HEK293 (cell line): ENCODE data around the gene C19orf12.
A peak's percentile ranks its signal among the peaks of the same experiment; 100 is the strongest.

ENCODE experiments used
- FEZF1 ChIP-seq: fragments of 450-650 bp; formaldehyde crosslinking; IDR thresholded peaks from 2 replicates; pipeline ENCODE4 v1.5.1; 2016; ENCODE audit warnings: missing biosample characterization, missing genetic modification characterization
- IKZF3 ChIP-seq: fragments of 450-650 bp; IDR thresholded peaks from 2 replicates; pipeline ENCODE4 v1.5.0; 2018; ENCODE audit warnings: missing biosample characterization, mild to moderate bottlenecking, missing genetic modification characterization, moderate library complexity
- ZBTB20 ChIP-seq: fragments of 450-650 bp; formaldehyde crosslinking; IDR thresholded peaks from 2 replicates; pipeline ENCODE4 v1.5.1; 2016; ENCODE audit warnings: missing biosample characterization, missing genetic modification characterization
- ZBTB21 ChIP-seq: fragments of 450-650 bp; formaldehyde crosslinking; IDR thresholded peaks from 2 replicates; pipeline ENCODE4 v1.5.1; 2017; ENCODE audit warnings: missing biosample characterization, missing genetic modification characterization
- ZBTB48 ChIP-seq: fragments of 450-650 bp; formaldehyde crosslinking; IDR thresholded peaks from 2 replicates; pipeline ENCODE4 v1.5.1; 2016; ENCODE audit warnings: missing biosample characterization, missing genetic modification characterization
- ZBTB8A ChIP-seq: fragments of 450-650 bp; formaldehyde crosslinking; IDR thresholded peaks from 2 replicates; pipeline ENCODE4 v1.5.1; 2016; ENCODE audit warnings: missing biosample characterization, missing genetic modification characterization
- ZNF121 ChIP-seq: fragments of 450-650 bp; formaldehyde crosslinking; IDR thresholded peaks from 2 replicates; pipeline ENCODE4 v1.5.1; 2016; ENCODE audit warnings: missing biosample characterization, missing genetic modification characterization
- ZNF23 ChIP-seq: fragments of 450-650 bp; formaldehyde crosslinking; IDR thresholded peaks from 2 replicates; pipeline ENCODE4 v1.5.1; 2016; ENCODE audit warnings: missing biosample characterization, missing genetic modification characterization, borderline replicate concordance
- ZNF239 ChIP-seq: fragments of 450-650 bp; formaldehyde crosslinking; IDR thresholded peaks from 2 replicates; pipeline ENCODE4 v1.5.1; 2016; ENCODE audit warnings: missing biosample characterization, missing genetic modification characterization
- ZNF248 ChIP-seq: fragments of 450-650 bp; formaldehyde crosslinking; IDR thresholded peaks from 2 replicates; pipeline ENCODE4 v1.5.1; 2017; ENCODE audit warnings: missing biosample characterization, missing genetic modification characterization
- ZNF394 ChIP-seq: fragments of 450-650 bp; formaldehyde crosslinking; IDR thresholded peaks from 2 replicates; pipeline ENCODE4 v1.5.1; 2016; ENCODE audit warnings: missing biosample characterization, missing genetic modification characterization, mild to moderate bottlenecking, moderate library complexity, borderline replicate concordance
- ZNF585B ChIP-seq: fragments of 450-650 bp; formaldehyde crosslinking; IDR thresholded peaks from 2 replicates; pipeline ENCODE4 v1.5.1; 2016; ENCODE audit warnings: missing biosample characterization, missing genetic modification characterization
- ZNF629 ChIP-seq: fragments of 450-650 bp; formaldehyde crosslinking; IDR thresholded peaks from 2 replicates; pipeline ENCODE4 v1.5.1; 2017; ENCODE audit warnings: missing biosample characterization, missing genetic modification characterization
- ZNF670 ChIP-seq: fragments of 450-650 bp; formaldehyde crosslinking; IDR thresholded peaks from 2 replicates; pipeline ENCODE4 v1.5.1; 2016; ENCODE audit warnings: missing biosample characterization, missing genetic modification characterization, low read depth
- ZSCAN16 ChIP-seq: fragments of 450-650 bp; formaldehyde crosslinking; IDR thresholded peaks from 2 replicates; pipeline ENCODE4 v1.5.1; 2016; ENCODE audit warnings: missing biosample characterization, missing genetic modification characterization
- TF ChIP-seq, protein P1 (sequence below): fragments of 450-650 bp; formaldehyde crosslinking; IDR thresholded peaks from 2 replicates; pipeline ENCODE4 v1.5.1; 2016; ENCODE audit warnings: missing biosample characterization, missing genetic modification characterization
- TF ChIP-seq, protein P2 (sequence below): fragments of 450-650 bp; IDR thresholded peaks from 2 replicates; pipeline ENCODE4 v1.5.1; 2018; ENCODE audit warnings: missing biosample characterization, mild to moderate bottlenecking, missing genetic modification characterization
- TF ChIP-seq, protein P3 (sequence below): fragments of 450-650 bp; formaldehyde crosslinking; IDR thresholded peaks from 2 replicates; pipeline ENCODE4 v1.5.1; 2016; ENCODE audit warnings: missing biosample characterization, missing genetic modification characterization
- TF ChIP-seq, protein P4 (sequence below): fragments of 450-650 bp; formaldehyde crosslinking; IDR thresholded peaks from 2 replicates; pipeline ENCODE4 v1.5.1; 2017; ENCODE audit warnings: missing biosample characterization, missing genetic modification characterization
- TF ChIP-seq, protein P5 (sequence below): fragments of 450-650 bp; formaldehyde crosslinking; optimal IDR thresholded peaks from 2 replicates; pipeline ENCODE3; 2016; ENCODE audit warnings: missing biosample characterization, mild to moderate bottlenecking, missing genetic modification characterization

C19orf12 gene

DNA sequence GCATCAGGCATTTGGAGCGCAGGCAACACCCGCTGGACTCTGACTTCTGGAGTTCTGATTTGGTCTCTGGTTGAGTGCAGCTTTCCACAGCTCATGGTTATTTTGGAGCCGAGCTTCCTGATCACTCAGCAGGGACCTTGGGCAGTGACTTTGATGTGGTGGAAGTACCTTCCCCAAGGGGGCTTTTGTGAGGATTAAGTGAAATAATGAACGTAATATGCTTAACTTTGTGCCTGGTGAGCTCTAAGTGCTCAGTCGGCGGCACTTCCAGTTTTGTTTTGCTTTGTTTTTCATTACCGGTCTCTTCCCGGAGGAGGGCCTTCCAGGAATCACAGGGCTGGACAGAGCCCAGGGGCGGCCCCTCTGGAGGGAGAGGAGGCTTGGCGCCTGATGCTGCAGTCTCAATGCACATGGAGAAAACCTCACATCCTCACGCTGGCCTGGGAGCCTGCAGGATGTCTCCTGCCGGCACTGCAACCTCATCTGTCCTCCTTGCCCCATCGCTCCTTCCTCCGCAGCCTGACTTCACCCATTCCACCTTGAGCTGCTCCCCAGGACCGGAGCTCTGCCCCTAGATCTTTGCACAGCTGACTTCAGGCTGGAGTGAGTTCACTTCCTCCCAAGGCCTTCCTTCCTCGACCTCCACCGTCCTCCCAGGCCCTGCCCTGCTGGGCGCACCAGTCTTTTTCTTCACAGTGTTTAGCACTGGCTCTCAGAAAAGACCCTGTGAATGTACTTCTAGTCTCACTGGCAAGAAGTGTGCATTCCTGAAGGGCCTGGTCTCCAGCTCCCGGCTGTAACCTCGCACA, 48.3 kb downstream of the C19orf12 start (continued):
- TF ChIP-seq, protein P1, sequence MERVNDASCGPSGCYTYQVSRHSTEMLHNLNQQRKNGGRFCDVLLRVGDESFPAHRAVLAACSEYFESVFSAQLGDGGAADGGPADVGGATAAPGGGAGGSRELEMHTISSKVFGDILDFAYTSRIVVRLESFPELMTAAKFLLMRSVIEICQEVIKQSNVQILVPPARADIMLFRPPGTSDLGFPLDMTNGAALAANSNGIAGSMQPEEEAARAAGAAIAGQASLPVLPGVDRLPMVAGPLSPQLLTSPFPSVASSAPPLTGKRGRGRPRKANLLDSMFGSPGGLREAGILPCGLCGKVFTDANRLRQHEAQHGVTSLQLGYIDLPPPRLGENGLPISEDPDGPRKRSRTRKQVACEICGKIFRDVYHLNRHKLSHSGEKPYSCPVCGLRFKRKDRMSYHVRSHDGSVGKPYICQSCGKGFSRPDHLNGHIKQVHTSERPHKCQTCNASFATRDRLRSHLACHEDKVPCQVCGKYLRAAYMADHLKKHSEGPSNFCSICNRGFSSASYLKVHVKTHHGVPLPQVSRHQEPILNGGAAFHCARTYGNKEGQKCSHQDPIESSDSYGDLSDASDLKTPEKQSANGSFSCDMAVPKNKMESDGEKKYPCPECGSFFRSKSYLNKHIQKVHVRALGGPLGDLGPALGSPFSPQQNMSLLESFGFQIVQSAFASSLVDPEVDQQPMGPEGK (tag by site-specific recombination): no peak
- TF ChIP-seq, protein P2, sequence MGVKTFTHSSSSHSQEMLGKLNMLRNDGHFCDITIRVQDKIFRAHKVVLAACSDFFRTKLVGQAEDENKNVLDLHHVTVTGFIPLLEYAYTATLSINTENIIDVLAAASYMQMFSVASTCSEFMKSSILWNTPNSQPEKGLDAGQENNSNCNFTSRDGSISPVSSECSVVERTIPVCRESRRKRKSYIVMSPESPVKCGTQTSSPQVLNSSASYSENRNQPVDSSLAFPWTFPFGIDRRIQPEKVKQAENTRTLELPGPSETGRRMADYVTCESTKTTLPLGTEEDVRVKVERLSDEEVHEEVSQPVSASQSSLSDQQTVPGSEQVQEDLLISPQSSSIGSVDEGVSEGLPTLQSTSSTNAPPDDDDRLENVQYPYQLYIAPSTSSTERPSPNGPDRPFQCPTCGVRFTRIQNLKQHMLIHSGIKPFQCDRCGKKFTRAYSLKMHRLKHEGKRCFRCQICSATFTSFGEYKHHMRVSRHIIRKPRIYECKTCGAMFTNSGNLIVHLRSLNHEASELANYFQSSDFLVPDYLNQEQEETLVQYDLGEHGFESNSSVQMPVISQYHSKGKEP (tag by site-specific recombination): 0 out of 2 replicates have a peak, but pooled peaks have one; percentile 30
- peak; percentile 61; the same call in 1 of the 2 replicates for TF ChIP-seq ZBTB20 (tag by site-specific recombination)
- peak; percentile 21; the same call in 1 of the 2 replicates for TF ChIP-seq ZBTB21
- peak; percentile 43; the same call in 1 of the 2 replicates for TF ChIP-seq ZNF394 (tag by site-specific recombination)
- no peak for TF ChIP-seq ZNF670
- TF ChIP-seq ZNF585B (tag by site-specific recombination): no peak
- no peak for TF ChIP-seq ZNF239 (tag by site-specific recombination)
- TF ChIP-seq ZBTB48 (tag by site-specific recombination): no peak
- TF ChIP-seq, protein P3, sequence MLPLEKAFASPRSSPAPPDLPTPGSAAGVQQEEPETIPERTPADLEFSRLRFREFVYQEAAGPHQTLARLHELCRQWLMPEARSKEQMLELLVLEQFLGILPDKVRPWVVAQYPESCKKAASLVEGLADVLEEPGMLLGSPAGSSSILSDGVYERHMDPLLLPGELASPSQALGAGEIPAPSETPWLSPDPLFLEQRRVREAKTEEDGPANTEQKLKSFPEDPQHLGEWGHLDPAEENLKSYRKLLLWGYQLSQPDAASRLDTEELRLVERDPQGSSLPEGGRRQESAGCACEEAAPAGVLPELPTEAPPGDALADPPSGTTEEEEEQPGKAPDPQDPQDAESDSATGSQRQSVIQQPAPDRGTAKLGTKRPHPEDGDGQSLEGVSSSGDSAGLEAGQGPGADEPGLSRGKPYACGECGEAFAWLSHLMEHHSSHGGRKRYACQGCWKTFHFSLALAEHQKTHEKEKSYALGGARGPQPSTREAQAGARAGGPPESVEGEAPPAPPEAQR (tag by site-specific recombination): no peak
- peak; percentile 56; the same call in 1 of the 2 replicates for TF ChIP-seq ZNF629 (tag by site-specific recombination)
- no peak for TF ChIP-seq ZNF121 (tag by site-specific recombination)
- peak; percentile 86 for TF ChIP-seq ZBTB8A (tag by site-specific recombination)
- TF ChIP-seq FEZF1 (tag by site-specific recombination): peak; percentile 94
- no peak for TF ChIP-seq ZSCAN16 (tag by site-specific recombination)
- TF ChIP-seq, protein P4, sequence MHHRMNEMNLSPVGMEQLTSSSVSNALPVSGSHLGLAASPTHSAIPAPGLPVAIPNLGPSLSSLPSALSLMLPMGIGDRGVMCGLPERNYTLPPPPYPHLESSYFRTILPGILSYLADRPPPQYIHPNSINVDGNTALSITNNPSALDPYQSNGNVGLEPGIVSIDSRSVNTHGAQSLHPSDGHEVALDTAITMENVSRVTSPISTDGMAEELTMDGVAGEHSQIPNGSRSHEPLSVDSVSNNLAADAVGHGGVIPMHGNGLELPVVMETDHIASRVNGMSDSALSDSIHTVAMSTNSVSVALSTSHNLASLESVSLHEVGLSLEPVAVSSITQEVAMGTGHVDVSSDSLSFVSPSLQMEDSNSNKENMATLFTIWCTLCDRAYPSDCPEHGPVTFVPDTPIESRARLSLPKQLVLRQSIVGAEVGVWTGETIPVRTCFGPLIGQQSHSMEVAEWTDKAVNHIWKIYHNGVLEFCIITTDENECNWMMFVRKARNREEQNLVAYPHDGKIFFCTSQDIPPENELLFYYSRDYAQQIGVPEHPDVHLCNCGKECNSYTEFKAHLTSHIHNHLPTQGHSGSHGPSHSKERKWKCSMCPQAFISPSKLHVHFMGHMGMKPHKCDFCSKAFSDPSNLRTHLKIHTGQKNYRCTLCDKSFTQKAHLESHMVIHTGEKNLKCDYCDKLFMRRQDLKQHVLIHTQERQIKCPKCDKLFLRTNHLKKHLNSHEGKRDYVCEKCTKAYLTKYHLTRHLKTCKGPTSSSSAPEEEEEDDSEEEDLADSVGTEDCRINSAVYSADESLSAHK: no peak; the same call in 1 of the 2 replicates
- peak; percentile 69 for TF ChIP-seq IKZF3 (tag by site-specific recombination)
- TF ChIP-seq, protein P5, sequence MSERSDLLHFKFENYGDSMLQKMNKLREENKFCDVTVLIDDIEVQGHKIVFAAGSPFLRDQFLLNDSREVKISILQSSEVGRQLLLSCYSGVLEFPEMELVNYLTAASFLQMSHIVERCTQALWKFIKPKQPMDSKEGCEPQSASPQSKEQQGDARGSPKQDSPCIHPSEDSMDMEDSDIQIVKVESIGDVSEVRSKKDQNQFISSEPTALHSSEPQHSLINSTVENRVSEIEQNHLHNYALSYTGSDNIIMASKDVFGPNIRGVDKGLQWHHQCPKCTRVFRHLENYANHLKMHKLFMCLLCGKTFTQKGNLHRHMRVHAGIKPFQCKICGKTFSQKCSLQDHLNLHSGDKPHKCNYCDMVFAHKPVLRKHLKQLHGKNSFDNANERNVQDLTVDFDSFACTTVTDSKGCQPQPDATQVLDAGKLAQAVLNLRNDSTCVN (tag by site-specific recombination): no peak
- TF ChIP-seq ZNF248 (tag by site-specific recombination): no peak
- no peak for TF ChIP-seq ZNF23 (tag by site-specific recombination)
